HUES48 (cell line): ENCODE data around the gene TRIM43B.
"Not testable (repeated sequence)": the region's sequence is repeated elsewhere in the genome, so short reads cannot be mapped to it uniquely, and the experiment has no call there.

Experiments used
- H3K27ac ChIP-seq: one replicate; pipeline ENCODE4 v1.7.0; 2013; ENCODE audit warnings: low read depth, low read length, inconsistent platforms
- H3K27me3 ChIP-seq: 2 replicates; pipeline ENCODE4 v1.6.1; 2013; ENCODE audit warnings: mild to moderate bottlenecking, low read length; ENCODE audit not compliant: control insufficient read depth, insufficient read depth
- H3K36me3 ChIP-seq: 2 replicates; pipeline ENCODE4 v1.6.1; 2013; ENCODE audit warnings: low read length; ENCODE audit not compliant: control insufficient read depth, insufficient read depth
- H3K4me1 ChIP-seq: 2 replicates; pipeline ENCODE4 v1.6.1; 2013; ENCODE audit warnings: mild to moderate bottlenecking, low read length; ENCODE audit not compliant: control insufficient read depth, insufficient read depth
- H3K4me3 ChIP-seq: 2 replicates; pipeline ENCODE4 v1.5.1; 2013; ENCODE audit warnings: mild to moderate bottlenecking, low read depth, low read length
- H3K9ac ChIP-seq: 2 replicates; pipeline ENCODE4 v1.6.1; 2013; ENCODE audit warnings: mild to moderate bottlenecking, low read depth, low read length, moderate library complexity
- H3K9me3 ChIP-seq: 2 replicates; pipeline ENCODE4 v1.6.1; 2013; ENCODE audit warnings: low read length; ENCODE audit not compliant: control insufficient read depth, insufficient read depth

The TRIM43B gene

DNA sequence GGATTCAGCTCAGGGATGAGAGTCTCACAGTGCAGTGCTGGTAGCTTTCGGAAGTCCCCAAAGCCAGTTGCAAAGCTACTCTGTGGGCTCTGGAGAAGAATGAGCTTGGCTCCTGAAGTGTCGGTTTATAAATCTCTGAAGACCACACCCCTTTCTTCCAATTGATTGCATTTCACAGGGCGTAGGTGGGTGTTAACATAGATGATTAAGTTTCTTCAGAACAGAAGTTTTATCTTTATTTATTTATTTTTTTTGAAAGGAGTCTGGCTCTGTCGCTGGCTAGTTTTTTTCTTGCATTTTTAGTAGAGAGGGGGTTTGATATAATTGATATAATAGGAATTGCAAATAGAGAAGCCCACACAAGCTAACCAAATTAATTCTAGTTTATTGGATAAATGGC, at the start of gene TRIM43B:
TSS of gene TRIM43B (minus strand) at position 101 of the 400 bp plus-strand sequence. CDS start 2,040 bp downstream, outside the sequence.
- not testable (repeated sequence) for H3K27ac ChIP-seq, H3K36me3 ChIP-seq, H3K4me3 ChIP-seq, H3K27me3 ChIP-seq, H3K4me1 ChIP-seq, H3K9ac ChIP-seq, H3K9me3 ChIP-seq

DNA sequence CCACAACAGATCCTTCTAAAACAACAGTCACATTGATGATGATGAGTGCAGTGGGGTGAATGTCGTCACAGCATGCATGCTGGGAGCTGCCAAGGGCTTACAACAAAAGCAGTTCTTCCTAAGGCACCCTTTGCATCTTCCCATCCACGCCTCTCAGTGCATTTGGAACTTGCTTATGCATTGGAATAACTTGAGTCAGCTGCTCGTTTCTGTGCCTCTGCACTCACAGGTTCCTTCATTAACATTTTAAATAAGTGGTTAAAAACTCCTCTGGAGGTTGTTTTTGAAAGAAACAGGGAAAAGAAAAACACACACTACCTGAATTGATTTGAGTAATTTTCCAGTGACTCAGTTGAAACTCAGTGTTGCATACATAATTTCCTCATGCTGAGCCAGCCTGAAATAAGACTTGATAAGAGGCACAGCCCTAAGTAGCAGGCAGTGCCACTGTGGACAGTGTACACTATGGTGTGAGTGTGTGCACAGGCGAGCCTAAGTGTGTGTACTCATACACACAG, 46.8 kb upstream of the TRIM43B start:
- H3K4me3 ChIP-seq: no peak overlapping the region
- no peaks in the 10 kb centered on the region for H3K9me3 ChIP-seq
- peaks cover 10% of the 10 kb centered on the region; the same call in 1 of the 2 replicates for H3K4me1 ChIP-seq
- no peak overlapping the region for H3K27ac ChIP-seq
- no peaks in the 10 kb centered on the region for H3K36me3 ChIP-seq
- H3K27me3 ChIP-seq: peaks cover 4% of the 10 kb centered on the region; the same call in 1 of the 2 replicates
- no peak overlapping the region for H3K9ac ChIP-seq

DNA sequence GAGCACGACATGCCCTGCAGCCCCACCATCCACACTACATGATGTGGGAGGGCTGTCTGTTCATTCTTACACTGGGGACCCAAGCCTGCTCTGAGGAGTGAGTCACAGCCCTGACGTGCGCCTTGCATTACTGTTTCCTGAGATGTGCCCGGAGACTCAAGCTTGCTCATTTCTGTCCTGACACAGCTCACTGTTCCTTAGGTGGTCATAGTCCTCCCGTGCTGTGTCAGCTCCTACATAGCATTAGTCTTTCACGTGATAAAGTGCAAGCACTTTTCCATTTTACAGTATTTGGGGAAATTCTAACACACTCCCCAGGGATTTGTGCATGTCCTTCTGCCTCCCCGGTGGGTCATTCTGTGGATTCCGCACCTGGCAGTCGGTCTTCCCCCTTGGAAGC, 46.2 kb upstream of the TRIM43B start:
- Histone ChIP-seq H3K36me3 (no peaks in the 10 kb centered on the region), H3K27me3 (no peaks in the 10 kb centered on the region), H3K4me1 (peaks cover 10% of the 10 kb centered on the region; the same call in 1 of the 2 replicates), H3K9ac (no peak overlapping the region), H3K27ac (no peak overlapping the region), H3K9me3 (no peaks in the 10 kb centered on the region), H3K4me3 (no peak overlapping the region)

DNA sequence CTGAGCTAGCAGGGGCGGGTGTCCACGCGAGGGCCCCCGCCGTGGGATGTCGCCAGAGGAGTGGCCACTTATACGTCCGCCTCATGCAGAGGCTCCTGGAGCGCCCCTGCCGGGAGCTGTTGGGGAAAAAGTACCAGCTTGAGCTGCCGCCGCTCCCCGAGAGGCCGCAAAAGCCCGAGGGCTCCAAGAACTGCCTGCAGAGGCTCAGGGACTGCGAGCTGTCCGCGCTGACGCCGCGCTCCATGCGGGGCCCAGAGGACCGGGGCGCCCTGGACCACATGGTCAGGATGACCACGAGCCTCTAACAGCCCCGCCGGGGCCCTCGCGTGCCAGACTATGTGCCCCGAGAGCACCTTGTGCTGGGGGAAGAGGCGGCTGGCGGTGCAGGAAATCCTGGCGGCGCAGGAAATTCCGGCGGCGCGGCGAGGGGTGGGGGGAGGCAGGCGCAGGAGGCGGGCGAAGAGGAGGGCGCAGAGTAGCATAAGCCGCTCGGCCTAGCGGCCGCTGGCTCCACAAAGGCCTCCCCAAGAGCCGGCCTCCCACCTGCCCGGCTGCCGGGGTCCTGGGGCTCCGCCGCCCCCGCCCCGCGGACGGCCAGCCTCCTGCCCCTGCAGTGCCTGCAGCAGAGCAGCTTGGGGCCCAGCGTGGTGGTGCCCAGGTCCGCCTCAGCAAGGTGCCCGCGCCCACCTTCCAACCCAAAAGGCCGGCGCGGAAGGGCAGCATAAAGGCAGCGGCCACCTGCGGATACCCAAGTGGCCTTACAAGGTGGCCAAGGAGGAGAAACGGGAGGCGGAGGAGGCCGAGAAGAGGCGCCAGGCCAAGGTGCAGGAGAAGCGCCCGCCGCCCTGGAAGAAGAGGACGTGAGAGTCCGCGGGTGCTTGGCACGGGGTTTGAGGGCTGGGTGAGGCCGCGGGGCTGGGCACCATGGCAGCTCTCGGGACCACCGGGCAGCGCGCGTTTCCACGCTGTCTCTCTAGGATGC, 42.1 kb upstream of the TRIM43B start:
- Histone ChIP-seq H3K9me3 (no peaks in the 10 kb centered on the region), H3K4me1 (peaks cover 9% of the 10 kb centered on the region; the same call in 1 of the 2 replicates), H3K27ac (no peak overlapping the region), H3K9ac (no peak overlapping the region), H3K27me3 (no peaks in the 10 kb centered on the region), H3K4me3 (no peak overlapping the region), H3K36me3 (no peaks in the 10 kb centered on the region)

DNA sequence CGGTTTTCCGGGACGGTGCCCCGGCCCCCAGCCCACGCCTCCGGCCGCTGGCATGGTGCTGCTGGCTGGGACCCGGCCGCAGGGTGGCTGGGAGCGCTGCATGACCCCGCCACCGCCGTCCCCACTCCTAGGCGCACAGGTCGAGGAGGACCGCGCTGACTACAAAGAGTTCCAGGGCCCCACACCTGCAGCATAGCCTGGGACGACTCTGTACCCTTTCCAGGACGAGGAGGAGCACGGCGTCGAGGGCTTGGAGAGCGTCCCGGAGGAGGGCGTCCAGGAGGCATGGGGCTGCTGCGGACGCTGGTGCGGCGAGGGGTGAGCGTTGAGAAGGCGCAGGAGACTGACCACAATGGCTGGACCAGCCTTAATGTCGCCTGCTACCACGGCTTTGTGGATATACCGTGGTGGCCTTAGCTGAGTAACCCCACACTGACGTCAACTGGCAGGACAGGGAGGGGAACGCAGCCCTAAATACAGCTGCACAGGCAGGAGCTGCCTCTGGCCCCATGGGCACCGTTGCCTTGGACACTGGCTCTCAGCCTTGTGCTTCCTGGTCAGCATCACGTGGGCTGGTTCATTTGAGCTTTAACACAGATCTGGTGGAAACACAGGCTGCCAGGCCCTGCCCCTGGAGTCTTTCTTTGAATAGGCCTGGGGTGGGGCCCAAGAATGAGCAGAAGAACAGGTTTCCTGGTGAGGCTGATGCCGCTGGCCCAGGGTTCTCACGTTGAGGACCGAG, 40.9 kb upstream of the TRIM43B start:
- no peaks in the 10 kb centered on the region for H3K36me3 ChIP-seq
- H3K27ac ChIP-seq: no peak overlapping the region
- H3K27me3 ChIP-seq: no peaks in the 10 kb centered on the region
- H3K4me3 ChIP-seq: no peak overlapping the region
- no peaks in the 10 kb centered on the region for H3K9me3 ChIP-seq
- H3K4me1 ChIP-seq: no peaks in the 10 kb centered on the region
- no peak overlapping the region for H3K9ac ChIP-seq

DNA sequence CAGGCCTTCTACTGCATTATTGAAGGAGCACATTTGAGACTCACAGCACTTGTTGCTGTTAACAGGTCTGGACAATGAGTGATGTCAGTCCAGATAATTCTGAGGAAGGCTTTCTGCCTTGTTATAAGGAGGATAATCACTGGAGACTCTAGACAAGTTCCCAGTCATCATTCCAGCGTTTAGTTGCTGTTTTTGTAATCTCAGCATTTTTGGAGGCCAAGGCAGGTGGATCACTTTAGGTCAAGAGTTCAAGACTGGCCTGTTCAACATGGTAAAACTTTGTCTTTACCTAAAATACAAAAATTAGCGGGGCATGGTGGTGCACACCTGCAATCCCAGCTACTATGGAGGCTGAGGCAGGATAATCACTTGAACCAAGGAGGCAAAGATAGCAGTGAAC, 39.6 kb upstream of the TRIM43B start:
- Histone ChIP-seq H3K4me1 (no peaks in the 10 kb centered on the region), H3K36me3 (no peaks in the 10 kb centered on the region), H3K9me3 (no peaks in the 10 kb centered on the region), H3K9ac (no peak overlapping the region), H3K27me3 (no peaks in the 10 kb centered on the region), H3K27ac (no peak overlapping the region), H3K4me3 (no peak overlapping the region)

DNA sequence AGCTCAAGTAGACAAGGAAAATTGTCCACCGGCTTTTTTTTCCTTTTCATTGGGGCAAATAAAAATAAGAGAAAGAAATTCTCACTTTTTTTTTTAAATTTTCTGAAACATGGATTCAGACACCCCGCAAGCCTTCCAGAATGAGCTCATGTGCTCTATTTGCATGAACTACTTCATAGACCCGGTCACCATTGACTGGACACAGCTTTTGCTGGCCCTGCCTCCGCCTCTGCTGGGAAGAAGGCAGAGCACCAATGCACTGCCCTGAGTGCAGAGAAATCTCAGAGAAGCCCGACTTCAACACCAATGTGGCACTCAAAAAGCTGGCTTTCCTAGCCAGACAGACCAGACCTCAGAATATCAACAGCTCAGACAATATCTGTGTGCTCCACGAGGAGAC, 30.2 kb upstream of the TRIM43B start:
- H3K36me3 ChIP-seq: no peaks in the 10 kb centered on the region
- H3K9me3 ChIP-seq: no peaks in the 10 kb centered on the region
- H3K27me3 ChIP-seq: no peaks in the 10 kb centered on the region
- no peak overlapping the region for H3K4me3 ChIP-seq
- H3K9ac ChIP-seq: no peak overlapping the region
- H3K27ac ChIP-seq: no peak overlapping the region
- no peaks in the 10 kb centered on the region for H3K4me1 ChIP-seq

DNA sequence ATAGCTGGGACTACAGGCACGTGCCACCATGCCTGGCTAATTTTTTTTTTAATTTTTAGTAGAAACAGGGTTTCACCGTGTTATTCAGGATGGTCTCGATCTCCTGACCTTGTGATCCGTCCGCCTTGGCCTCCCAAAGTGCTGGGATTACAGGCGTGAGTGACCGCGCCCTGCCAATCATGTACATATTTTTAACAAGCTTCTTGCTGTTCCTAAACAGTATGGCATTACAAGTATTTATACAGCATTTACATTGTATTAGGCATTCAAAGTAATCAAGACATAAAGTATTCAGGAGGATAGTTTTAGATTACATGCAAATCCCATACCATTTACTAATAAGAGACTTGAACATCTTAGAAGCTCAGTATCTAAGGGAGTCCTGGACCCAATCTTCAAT, 29.7 kb upstream of the TRIM43B start:
- not testable (repeated sequence) for H3K9ac ChIP-seq, H3K4me3 ChIP-seq, H3K27me3 ChIP-seq, H3K36me3 ChIP-seq, H3K9me3 ChIP-seq, H3K27ac ChIP-seq, H3K4me1 ChIP-seq

DNA sequence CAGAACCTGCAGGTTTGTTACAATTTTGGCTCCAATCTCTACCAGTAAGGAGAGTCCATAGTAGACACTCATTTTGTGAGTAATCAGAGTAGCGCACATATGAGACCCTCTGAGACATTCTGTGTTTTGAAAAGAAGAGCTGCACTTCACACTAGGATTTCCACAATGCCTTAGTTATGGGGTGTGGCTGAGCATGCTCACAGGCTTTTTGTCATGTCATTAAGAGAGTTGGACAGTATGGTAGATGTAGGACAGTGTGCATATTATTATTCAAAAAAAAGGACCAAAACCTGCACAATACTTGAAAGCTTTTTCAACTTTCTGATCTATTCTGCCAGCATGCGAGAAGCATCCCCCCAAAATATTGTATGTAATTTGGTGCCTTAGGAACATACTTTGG, 24.9 kb upstream of the TRIM43B start:
- Histone ChIP-seq H3K27ac (no peak overlapping the region), H3K4me3 (no peak overlapping the region), H3K4me1 (no peaks in the 10 kb centered on the region), H3K9ac (no peak overlapping the region), H3K36me3 (no peaks in the 10 kb centered on the region), H3K27me3 (no peaks in the 10 kb centered on the region), H3K9me3 (no peaks in the 10 kb centered on the region)

DNA sequence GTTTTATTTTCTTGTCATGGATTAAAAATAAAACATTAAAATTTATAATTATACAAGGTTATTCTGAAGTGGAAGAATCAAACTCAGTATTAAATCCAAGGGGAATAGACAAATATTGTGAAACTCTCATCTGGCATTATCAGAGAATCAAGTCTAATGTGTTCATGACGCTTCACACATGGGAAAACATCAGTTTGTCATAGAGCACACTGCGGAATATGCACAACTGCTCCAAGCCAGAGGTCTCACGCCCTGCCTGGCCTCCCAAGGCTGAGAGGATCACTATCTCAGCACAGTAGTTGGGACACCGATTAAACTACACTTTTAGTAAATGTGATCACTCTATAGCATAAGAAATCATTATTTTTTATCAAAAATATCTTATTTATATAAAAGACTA, 20.7 kb upstream of the TRIM43B start:
- H3K4me1 ChIP-seq: no peaks in the 10 kb centered on the region
- H3K4me3 ChIP-seq: no peak overlapping the region
- no peaks in the 10 kb centered on the region for H3K27me3 ChIP-seq
- H3K27ac ChIP-seq: no peak overlapping the region
- no peak overlapping the region for H3K9ac ChIP-seq
- no peaks in the 10 kb centered on the region for H3K9me3 ChIP-seq
- no peaks in the 10 kb centered on the region for H3K36me3 ChIP-seq

DNA sequence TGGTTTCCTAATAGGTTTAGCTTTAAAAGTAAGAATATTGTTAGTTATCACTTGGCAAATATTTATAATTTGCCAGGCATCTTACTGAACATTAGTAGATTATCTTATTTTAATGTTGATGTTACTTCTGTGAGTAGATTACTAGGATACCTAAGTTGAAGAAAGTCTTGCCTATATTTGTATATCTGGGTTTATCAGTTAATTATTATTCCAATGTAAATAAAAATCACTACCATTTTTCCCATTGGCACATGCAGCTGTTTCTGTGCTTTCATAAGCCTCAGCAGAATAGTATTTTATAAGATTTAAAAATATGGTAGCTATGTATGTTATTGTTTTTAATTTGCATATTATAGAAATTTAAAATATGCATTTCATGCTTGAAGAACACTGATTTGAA, 16.3 kb upstream of the TRIM43B start:
- Histone ChIP-seq H3K9ac (no peak overlapping the region), H3K4me3 (no peak overlapping the region), H3K4me1 (no peaks in the 10 kb centered on the region), H3K9me3 (no peaks in the 10 kb centered on the region), H3K27ac (no peak overlapping the region), H3K36me3 (no peaks in the 10 kb centered on the region), H3K27me3 (no peaks in the 10 kb centered on the region)
